A673 (cell line): ENCODE measurements around the gene COL4A2.
"Not testable (repeated sequence)": the region's sequence is repeated elsewhere in the genome, so short reads cannot be mapped to it uniquely, and the experiment has no call there.

Source experiments
- EZH2 ChIP-seq: fragments of 200-600 bp; sonication (generic); IDR thresholded peaks from 2 replicates; pipeline ENCODE4 v1.6.1; 2017; ENCODE audit warnings: borderline replicate concordance, low read depth, mild to moderate bottlenecking, mixed read lengths, antibody characterized with exemption, low read length; ENCODE audit not compliant: poor library complexity, severe bottlenecking
- TF ChIP-seq, protein P1 (sequence below): fragments of 300-800, 200-600 bp; sonication (generic); conservative IDR thresholded peaks from 2 replicates; pipeline ENCODE4 v1.5.1; 2017; ENCODE audit warnings: low read depth, mild to moderate bottlenecking, antibody characterized with exemption, low read length, moderate library complexity, mixed read lengths

GRCh38 chr13:110313733-110314132 lies 6.6 kb downstream of the COL4A2 start:
- TF ChIP-seq EZH2 = not testable (repeated sequence)
- TF ChIP-seq, protein P1, sequence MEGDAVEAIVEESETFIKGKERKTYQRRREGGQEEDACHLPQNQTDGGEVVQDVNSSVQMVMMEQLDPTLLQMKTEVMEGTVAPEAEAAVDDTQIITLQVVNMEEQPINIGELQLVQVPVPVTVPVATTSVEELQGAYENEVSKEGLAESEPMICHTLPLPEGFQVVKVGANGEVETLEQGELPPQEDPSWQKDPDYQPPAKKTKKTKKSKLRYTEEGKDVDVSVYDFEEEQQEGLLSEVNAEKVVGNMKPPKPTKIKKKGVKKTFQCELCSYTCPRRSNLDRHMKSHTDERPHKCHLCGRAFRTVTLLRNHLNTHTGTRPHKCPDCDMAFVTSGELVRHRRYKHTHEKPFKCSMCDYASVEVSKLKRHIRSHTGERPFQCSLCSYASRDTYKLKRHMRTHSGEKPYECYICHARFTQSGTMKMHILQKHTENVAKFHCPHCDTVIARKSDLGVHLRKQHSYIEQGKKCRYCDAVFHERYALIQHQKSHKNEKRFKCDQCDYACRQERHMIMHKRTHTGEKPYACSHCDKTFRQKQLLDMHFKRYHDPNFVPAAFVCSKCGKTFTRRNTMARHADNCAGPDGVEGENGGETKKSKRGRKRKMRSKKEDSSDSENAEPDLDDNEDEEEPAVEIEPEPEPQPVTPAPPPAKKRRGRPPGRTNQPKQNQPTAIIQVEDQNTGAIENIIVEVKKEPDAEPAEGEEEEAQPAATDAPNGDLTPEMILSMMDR = not testable (repeated sequence)
